ENCODE measurements around the gene KCNK1. TPM values are rescaled to one million over a fixed set of nuclear protein-coding genes. Genes with fewer than 3 reads are reported as not detected.
A peak's percentile ranks its signal among the peaks of the same experiment; 100 is the strongest.

KCNK1 gene
- total RNA-seq, 2 experiments from 2014 or later = not detected

GRCh38 chr1:233627376-233627775 lies 13.5 kb downstream of the KCNK1 start:
- TF ChIP-seq, protein P1, sequence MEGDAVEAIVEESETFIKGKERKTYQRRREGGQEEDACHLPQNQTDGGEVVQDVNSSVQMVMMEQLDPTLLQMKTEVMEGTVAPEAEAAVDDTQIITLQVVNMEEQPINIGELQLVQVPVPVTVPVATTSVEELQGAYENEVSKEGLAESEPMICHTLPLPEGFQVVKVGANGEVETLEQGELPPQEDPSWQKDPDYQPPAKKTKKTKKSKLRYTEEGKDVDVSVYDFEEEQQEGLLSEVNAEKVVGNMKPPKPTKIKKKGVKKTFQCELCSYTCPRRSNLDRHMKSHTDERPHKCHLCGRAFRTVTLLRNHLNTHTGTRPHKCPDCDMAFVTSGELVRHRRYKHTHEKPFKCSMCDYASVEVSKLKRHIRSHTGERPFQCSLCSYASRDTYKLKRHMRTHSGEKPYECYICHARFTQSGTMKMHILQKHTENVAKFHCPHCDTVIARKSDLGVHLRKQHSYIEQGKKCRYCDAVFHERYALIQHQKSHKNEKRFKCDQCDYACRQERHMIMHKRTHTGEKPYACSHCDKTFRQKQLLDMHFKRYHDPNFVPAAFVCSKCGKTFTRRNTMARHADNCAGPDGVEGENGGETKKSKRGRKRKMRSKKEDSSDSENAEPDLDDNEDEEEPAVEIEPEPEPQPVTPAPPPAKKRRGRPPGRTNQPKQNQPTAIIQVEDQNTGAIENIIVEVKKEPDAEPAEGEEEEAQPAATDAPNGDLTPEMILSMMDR (IDR thresholded peaks at IDR 0.05) = no peak
- no peaks in the 10 kb centered on the region for H3K9me3 Mint-ChIP-seq
- ATAC-seq = peak; percentile 53
- ChIA-PET CTCF (no interaction called here), POLR2A (no interaction called here)
- intact Hi-C loops (cut with micrococcal nuclease) = no loop called here
- no peak overlapping the region for H3K4me3 Mint-ChIP-seq
- no peaks in the 10 kb centered on the region for H3K36me3 Mint-ChIP-seq (ENCODE audit: low read depth)
- no peak overlapping the region for H3K27ac Mint-ChIP-seq
- DNase-seq = peak; percentile 24
- H3K27me3 Mint-ChIP-seq = peaks cover 3% of the 10 kb centered on the region
- no peaks in the 10 kb centered on the region for H3K4me1 Mint-ChIP-seq (ENCODE audit: low read depth)

DNA sequence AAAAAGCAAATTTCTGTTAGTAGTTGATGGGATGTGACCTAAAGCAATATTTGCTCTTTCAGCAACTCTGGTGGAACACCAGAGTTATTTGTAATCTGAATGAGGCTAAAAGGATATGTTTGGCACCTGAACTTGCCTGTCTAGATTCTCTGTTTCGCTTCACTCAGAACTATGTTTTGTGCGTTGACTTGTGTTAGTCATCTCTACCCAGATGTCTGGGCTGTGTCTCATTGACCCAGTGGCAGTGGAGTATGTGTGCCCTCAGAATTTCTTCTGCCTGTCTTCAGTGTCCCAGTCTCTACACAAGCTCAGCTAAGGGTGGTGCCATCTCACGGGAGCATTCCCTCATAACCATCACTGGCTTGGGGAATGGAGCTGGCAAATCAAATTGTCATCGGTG lies 13.9 kb downstream of the KCNK1 start:
- POLR2A ChIA-PET = no interaction called here
- Mint-ChIP-seq H3K4me3 (no peak overlapping the region), H3K4me1 (ENCODE audit: low read depth) (no peaks in the 10 kb centered on the region), H3K36me3 (ENCODE audit: low read depth) (no peaks in the 10 kb centered on the region), H3K27ac (no peak overlapping the region), H3K9me3 (no peaks in the 10 kb centered on the region), H3K27me3 (peaks cover 1% of the 10 kb centered on the region)
- intact Hi-C loops (cut with micrococcal nuclease) = no loop called here
- ATAC-seq (no peak), DNase-seq (no peak)
- CTCF ChIA-PET = no interaction called here
- TF ChIP-seq, protein P1 (IDR thresholded peaks at IDR 0.05) = no peak

GRCh38 chr1:233629305-233629935 lies 15.5 kb downstream of the KCNK1 start:
- H3K36me3 Mint-ChIP-seq (ENCODE audit: low read depth) = no peaks in the 10 kb centered on the region
- no peak for DNase-seq
- no peaks in the 10 kb centered on the region for H3K9me3 Mint-ChIP-seq
- H3K4me3 Mint-ChIP-seq = no peak overlapping the region
- no peak overlapping the region for H3K27ac Mint-ChIP-seq
- intact Hi-C loops (cut with micrococcal nuclease) = no loop called here
- ChIA-PET CTCF (no interaction called here), POLR2A (no interaction called here)
- ATAC-seq = no peak
- peaks cover 4% of the 10 kb centered on the region for H3K27me3 Mint-ChIP-seq
- TF ChIP-seq, protein P1 (IDR thresholded peaks at IDR 0.05) = no peak
- no peaks in the 10 kb centered on the region for H3K4me1 Mint-ChIP-seq (ENCODE audit: low read depth)

- H3K27ac Mint-ChIP-seq = no peak overlapping the region
- TF ChIP-seq, protein P1 (IDR thresholded peaks at IDR 0.05) = no peak
- POLR2A ChIA-PET = no interaction called here
- CTCF ChIA-PET = no interaction called here
- intact Hi-C loops (cut with micrococcal nuclease) = no loop called here
- DNase-seq (no peak), ATAC-seq (no peak)
- H3K4me1 Mint-ChIP-seq (ENCODE audit: low read depth) = no peaks in the 10 kb centered on the region
- H3K9me3 Mint-ChIP-seq = no peaks in the 10 kb centered on the region
- H3K36me3 Mint-ChIP-seq (ENCODE audit: low read depth) = no peaks in the 10 kb centered on the region
- peaks cover 10% of the 10 kb centered on the region for H3K27me3 Mint-ChIP-seq
- H3K4me3 Mint-ChIP-seq = no peak overlapping the region
Measured at GRCh38 chr1:233631810-233632405, 18.0 kb downstream of the KCNK1 start.

DNA sequence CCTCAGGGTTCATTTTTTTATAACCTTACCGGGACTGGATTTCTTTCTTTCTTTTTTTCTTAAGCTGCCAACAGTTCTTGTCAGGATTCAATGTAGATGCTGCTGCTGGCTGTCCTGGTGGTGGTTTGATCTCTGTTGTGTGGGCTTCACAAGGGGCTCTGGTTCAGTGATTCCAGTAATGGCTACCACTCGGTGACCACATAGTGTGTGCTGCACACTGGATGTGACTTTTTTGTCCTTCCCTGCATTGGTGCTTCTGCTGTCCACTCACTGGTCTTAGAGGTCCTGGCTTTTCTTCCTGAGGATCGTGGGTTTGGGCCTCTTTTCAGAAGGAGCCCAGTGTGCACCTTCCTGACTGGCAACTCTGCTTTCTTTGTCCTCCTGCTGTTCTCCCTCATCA lies 18.5 kb downstream of the KCNK1 start:
- no peaks in the 10 kb centered on the region for H3K4me1 Mint-ChIP-seq (ENCODE audit: low read depth)
- H3K36me3 Mint-ChIP-seq (ENCODE audit: low read depth) = no peaks in the 10 kb centered on the region
- peaks cover 10% of the 10 kb centered on the region for H3K27me3 Mint-ChIP-seq
- no peaks in the 10 kb centered on the region for H3K9me3 Mint-ChIP-seq
- DNase-seq (no peak), ATAC-seq (no peak)
- POLR2A ChIA-PET = no interaction called here
- H3K4me3 Mint-ChIP-seq = no peak overlapping the region
- intact Hi-C loops (cut with micrococcal nuclease) = no loop called here
- no peak overlapping the region for H3K27ac Mint-ChIP-seq
- TF ChIP-seq, protein P1 (IDR thresholded peaks at IDR 0.05) = no peak
- CTCF ChIA-PET = no interaction called here

All from activated CD8-positive, alpha-beta T cell treated with anti-CD3 and anti-CD28 coated beads for 36 hours (primary cell).